Stimulated activated CD8-positive, alpha-beta memory T cell treated with anti-CD3 and anti-CD28 coated beads, Interleukin-7, amount 100 ng/mL, for 4 hours (primary cell): ENCODE data around the gene BIK.
A peak's percentile ranks its signal among the peaks of the same experiment; 100 is the strongest.

Experiments
- DNase-seq, 2 donors: peaks; one replicate each; pipeline ENCODE4 v3.0.0-alpha.2; 2020; ENCODE audit warnings: low read depth in 2 of 2

Gene BIK, protein sequence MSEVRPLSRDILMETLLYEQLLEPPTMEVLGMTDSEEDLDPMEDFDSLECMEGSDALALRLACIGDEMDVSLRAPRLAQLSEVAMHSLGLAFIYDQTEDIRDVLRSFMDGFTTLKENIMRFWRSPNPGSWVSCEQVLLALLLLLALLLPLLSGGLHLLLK

GRCh38 chr22:43110444-43110926 is at the start of gene BIK:
Gene BIK, plus strand, starts transcription at chr22:43110750. Its CDS starts 13,273 bp downstream, at chr22:43124023.
- DNase-seq, result peak in 1 of 2 donors; percentile 30

- no peak for DNase-seq
These were observed 44.4 kb upstream of the BIK start for GRCh38 chr22:43066134-43066533.

- DNase-seq, result no peak
These were observed 43.6 kb upstream of the BIK start for GRCh38 chr22:43066844-43067385.

DNA sequence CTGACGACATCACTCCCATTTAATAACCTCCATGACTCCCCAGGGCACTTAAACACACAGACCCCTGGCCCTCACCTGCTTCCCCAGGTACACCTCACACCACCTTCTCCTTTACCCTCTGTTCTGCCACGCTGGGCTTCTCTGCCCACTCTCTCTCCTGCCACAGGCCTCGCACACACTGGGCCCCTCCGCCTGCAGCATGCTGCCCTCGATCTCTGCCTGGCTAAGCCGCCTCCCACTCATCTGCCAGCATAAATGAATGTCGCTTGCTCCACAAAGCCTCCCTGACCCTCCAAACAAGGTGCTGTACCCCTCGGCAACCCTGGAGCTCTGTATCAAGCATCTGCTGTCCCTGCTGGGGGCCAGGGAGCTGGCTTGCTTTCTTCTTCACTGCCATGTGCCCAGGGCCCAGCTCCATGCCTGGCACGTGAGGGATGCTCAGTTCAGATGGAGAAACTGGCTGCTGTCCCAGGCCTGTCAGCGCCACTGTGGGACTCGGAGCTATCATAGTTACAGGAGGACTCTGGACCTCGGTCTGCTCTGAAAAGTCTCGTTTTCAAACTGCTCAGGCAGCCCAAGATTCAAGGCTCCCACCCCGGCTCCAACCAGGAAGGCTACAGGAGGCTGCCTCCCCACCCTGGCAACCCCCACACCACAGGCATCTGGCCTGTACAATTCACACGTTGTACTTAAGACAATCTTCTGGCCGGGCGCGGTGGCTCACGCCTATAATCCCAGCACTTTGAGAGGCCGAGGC is 33.3 kb upstream of the BIK start:
- DNase-seq, result no peak

DNA sequence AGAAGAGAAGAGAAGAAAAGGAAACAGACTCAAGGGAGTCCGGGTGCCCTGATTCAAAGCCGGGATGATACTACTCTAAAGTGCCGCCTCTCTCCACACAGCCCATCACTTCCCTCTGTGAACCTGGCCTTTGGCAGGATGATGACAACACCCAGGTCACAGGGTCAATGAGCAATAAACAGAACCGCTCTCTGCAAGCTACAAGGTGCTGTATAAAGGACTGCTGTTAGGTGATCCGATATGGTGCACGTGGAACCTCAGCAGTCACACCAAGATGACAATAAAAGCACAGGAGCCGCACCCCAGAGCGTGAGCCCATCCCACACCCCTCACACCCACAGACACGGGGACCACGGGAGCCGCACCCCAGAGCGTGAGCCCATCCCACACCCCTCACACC is 32.0 kb upstream of the BIK start:
- DNase-seq, result no peak

- no peak for DNase-seq
These were observed 30.8 kb upstream of the BIK start for GRCh38 chr22:43079742-43080141.

- no peak for DNase-seq
These were observed 29.9 kb upstream of the BIK start for GRCh38 chr22:43080616-43081015.

GRCh38 chr22:43081968-43082367 is 28.6 kb upstream of the BIK start:
- no peak for DNase-seq

- DNase-seq, result no peak
These were observed 24.6 kb upstream of the BIK start for GRCh38 chr22:43085658-43086606.

DNA sequence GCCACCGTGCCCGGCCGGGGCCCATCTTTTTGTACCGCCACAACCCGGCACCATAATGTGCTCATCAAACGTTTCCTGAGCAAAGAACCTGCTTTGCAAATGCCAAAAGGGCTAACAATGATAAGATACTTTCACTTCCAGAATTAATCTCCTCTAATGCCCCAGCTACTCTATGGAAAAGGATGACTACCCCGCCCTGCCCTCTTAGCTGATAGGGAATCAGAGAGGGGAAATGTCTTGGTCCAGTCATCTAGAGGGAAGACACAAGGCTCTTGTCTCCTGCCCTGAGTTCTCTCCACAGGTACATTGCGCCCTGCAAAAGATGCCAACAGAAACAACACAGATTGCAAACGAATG is 21.9 kb upstream of the BIK start:
- DNase-seq, result no peak

DNA sequence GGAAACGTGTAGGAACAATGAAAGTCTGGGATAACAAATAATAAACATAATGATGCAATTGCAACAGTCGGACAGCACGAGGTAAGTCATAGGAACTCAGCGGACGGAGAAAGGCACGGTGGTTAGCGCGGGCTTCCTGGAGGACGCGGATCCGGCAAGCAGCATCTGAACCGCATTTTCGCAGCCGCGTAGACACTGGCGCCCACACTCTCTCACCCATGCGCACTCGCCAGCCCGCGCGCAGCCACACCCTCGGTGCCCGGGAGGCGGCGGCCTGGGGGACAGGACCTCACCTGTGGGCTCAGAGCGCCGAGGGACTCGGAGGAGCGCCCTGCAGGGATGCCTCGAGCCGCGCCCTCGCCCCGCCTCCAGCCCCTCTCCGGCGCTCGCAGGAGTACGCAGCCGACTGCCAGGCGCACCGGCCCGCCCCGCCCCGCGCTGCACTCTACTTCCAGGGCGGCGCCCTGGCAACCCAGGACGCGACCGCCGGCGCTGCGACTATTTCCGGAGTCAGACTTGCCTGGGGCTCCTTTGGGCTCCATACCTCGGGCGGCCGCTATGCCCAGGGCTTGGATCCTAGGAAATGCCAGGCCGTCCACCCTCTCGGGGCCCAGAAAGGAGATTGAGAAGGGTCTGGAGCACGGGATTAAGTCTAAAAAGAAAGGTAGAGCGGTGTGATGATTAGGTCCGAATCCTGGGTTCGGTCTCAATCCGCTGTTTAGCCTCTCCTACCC is 21.4 kb upstream of the BIK start, which contains the start of gene TTLL1:
Gene TTLL1, minus strand, starts transcription at position 408 of the 734 bp plus-strand sequence. CDS start 13,805 bp downstream, outside the sequence.
- DNase-seq, result peak; percentile 61 to 84

DNA sequence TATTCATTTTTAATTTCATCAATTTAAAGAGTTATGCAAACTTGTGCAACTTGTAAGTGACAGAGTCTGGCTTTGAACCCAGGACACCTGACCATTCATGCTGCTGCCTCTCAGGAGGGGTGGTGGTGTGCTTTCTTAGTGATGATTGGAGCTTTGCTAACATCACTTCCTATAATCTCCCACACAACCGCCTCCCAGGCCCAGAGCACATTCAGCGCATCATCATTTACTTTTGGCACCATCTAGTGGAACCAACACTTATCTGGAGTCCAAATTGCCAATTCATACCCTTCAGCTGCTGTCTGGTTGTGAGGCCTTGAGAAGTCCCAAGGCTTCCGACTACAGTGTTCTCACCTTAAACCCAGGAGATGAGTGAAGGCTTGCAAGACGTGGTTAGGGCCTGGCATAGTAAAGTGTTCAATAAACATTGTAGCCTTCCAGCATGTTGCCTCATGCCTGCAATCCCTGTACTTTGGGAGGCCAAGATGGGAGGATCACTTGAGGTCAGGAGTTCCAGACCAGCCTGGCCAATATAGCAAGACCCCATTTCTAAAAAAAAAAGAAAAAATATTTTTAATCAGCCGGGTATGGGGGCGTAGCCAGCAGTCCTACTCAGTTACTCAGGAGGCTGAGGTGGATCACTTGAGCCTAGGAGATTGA is 20.3 kb upstream of the BIK start:
- peak in 1 of 2 donors; percentile 13 for DNase-seq

DNA sequence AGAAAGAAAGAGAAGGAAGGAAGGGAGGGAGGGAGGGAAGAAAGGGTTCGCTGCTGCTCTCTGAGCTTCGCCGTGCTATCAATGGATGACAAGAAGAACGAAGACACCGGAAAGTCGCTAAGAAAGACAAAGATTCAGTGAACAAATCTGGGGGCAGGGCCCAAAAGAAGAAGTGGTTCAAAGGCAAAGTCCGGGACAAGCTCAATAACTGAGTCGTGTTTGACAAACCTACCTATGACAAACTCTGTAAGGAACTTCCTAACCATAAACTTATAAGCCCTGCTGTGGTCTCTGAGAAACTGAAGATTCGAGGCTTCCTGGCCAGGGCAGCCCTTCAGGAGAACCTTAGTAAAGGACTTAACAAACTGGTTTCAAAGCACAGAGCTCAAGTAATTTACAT is 18.5 kb upstream of the BIK start:
- no peak for DNase-seq

GRCh38 chr22:43094085-43094484 is 16.5 kb upstream of the BIK start:
- DNase-seq, result no peak

DNA sequence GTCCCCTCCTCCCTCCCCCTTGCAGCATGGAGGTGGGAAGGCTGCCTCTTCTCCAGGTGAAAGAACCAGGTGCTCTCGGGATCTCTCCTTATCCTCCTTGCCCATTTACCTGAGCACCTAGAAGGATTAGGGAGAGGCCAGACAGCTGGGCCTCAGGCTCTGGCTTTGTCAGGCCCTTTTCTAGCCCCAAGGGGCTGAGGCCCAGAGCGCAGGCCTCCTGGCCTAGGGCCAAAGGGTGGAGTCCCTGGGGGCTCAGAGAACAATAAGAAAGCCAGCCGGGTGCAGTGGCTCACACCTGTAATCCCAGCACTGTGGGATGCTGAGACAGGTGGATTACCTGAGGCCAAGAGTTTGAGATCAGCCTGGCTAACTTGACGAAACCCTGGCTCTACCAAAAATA is 16.0 kb upstream of the BIK start:
- DNase-seq, result no peak

- no peak for DNase-seq
These were observed 14.1 kb upstream of the BIK start for GRCh38 chr22:43096420-43096819.

DNA sequence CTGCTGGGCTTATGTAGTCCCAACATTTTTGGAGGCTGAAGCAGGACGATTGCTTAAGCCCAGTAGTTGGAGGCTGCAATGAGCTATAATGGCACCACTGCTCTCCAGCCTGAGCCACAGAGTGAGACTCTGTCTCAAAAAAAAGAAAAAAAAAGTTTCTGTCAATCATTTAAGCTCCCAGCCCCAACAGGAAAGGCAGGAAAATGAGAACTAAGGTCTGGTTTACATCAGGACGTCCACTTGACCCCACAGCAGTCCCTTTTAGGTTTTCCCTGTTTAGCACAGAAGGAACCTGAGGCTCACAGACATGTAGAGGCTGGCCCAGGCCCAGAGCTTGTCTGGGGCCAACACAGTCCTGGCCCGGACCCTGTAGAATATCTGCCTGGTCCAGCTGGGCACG is 12.2 kb upstream of the BIK start:
- DNase-seq, result no peak

DNA sequence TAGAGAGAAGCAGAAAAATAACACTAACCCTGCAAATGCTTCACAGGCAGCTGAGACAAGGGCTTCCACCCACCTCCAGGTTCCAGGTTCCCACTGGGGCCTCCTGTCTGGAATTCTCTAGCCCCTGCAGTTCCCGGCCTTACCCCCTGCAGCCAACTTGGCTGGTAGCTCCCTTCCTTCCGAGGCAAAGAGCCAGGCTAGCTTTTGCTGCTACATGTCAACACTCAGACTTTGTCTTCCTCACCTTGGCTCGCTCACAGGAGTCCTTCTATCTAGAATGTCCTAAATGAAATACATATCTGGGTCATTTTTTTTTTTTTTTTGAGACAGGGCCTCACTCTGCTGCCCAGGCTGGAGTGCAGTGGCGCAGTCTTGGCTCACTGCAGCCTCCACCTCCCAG is 11.5 kb upstream of the BIK start:
- DNase-seq, result no peak

DNA sequence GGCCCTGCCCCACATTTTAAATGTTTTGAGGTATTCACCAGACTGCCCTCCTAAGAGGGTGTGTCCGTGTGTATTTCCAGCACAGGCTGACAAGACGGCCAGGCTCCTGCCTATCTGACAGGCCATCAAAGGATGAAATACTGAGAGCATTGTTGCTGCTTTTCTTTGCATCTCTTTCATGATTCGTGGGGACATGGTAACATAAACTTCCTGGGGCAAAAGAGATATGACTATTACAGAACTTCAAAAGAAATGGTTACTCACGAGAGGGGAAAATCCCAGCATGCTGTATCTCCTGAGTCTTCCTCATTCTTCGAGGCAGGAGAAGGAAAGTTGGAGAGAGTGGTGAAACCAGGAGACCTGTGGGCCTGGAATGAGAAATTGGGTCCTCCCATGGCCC is 10.3 kb upstream of the BIK start:
- DNase-seq, result no peak

DNA sequence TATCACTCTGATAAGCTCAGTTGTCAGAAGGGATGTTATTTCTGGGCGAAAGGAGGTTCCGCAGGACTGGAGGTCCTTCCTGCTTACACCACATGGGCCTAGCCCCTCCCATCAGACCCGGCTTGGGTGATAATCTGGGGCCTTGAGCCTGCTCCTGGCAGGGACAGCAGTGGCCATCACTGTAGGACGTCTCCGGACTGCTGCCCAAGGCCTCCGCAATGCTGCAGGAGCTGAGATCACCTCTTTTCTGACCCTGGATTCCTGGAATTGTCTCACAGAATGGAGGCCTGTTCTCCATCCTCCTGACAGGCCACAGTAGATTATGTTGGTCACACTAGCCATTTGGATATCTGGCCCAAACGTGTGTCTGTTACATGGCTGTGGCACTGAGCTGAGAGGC is 9.2 kb upstream of the BIK start:
- DNase-seq, result no peak
